Stimulated activated CD4-positive, alpha-beta T cell treated with anti-CD3 and anti-CD28 coated beads, Interleukin-12 subunit alpha, Interleukin-12 subunit beta, amount 100 ng/mL, for 48 hours (primary cell): ENCODE measurements around the gene ZNF670.
"Not testable (repeated sequence)": the region's sequence is repeated elsewhere in the genome, so short reads cannot be mapped to it uniquely, and the experiment has no call there.

ENCODE experiments used
- DNase-seq, 3 donors: peaks; one replicate each; pipeline ENCODE4 v3.0.0-alpha.2; 2020; ENCODE audit warnings: low read depth in 2 of 3, low spot score in 1 of 3

The ZNF670 gene

DNA sequence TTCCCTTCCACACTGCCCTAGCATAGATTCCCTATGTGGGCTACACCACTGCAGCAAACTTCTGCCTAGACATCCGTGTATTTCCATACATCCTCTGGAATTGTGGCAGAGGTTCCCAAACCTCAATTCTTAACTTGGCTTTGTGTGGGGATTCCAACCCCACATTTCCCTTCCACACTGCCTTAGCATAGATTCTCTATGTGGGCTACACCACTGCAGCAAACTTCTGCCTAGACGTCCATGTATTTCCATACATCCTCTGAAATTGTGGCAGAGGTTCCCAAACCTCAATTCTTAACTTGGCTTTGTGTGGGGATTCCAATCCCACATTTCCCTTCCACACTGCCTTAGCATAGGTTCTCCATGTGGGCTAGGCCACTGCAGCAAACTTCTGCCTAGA, 31.4 kb downstream of the ZNF670 start:
- DNase-seq = no peak

DNA sequence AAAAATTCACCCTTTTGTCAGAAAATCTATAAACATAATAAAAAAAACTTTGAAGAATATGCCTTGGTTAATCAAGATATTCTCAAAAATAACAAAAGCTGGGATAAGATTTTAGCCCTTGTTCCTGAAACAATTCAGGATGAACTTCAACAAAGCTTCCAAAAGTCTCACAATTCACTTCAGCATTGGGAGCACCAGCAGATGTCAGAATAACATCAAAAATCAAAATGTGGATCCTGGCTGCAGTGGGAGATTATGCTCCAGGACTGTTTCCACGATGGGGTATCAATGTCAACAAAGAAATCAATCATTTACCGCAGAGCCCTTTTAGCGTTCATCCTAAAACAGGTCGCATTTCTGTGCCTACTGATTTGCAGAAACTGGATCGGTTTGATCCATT, 35.2 kb downstream of the ZNF670 start:
- no peak for DNase-seq

DNA sequence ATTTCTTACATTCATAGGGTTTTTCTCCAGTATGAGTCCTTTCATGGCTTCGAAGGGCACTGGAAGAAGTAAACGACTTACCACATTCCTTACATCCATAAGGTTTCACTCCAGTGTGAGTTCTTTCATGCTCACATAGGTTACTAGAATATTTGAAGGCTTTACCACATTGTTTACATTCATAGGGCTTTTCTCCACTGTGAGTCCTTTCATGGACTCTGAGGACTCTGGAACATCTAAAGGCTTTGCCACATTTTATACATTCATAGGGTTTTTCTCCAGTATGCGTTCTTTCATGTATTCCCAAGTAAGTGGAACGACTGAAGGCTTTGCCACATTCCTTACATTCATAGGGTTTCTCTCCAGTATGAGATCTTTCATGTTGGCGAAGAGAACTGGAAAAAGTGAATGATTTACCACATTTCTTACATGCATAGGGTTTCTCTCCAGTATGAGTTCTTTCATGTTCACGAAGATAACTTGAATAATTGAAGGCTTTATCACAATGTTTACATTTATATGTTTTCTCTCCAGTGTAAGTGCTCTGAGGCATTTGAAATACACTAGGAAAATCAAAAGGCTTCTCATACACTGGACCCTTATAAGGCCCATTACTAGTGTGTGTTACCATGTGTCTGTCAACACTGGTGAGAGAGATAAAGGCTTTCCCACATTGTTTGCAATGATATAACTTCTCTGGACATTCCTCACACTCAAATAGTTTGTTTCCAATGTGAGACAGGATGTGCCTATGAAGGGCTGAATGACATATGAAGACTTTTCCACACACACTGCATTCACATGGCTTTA, 40.9 kb downstream of the ZNF670 start:
- DNase-seq = no peak

DNA sequence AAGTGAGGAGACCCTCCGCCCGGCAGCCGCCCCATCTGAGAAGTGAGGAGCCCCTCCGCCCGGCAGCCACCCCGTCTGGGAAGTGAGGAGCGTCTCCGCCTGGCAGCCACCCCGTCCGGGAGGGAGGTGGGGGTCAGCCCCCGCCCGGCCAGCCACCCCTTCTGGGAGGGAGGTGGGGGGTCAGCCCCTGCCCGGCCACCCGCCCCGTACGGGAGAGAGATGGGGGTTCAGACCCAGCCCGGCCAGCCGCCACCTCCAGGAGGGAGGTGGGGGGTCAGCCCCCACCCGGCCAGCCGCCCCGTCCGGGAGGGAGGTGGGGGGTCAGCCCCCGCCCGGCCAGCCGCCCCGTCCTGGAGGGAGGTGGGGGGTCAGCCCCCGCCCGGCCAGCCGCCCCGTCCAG, 46.3 kb downstream of the ZNF670 start:
- DNase-seq = not testable (repeated sequence)
